ENCODE measurements around the gene MT2A. TPM values are rescaled to one million over a fixed set of nuclear protein-coding genes. Genes with fewer than 3 reads are reported as not detected.

The MT2A gene
- total RNA-seq, 2 experiments from 2014 or later: 141 to 144 TPM

DNA sequence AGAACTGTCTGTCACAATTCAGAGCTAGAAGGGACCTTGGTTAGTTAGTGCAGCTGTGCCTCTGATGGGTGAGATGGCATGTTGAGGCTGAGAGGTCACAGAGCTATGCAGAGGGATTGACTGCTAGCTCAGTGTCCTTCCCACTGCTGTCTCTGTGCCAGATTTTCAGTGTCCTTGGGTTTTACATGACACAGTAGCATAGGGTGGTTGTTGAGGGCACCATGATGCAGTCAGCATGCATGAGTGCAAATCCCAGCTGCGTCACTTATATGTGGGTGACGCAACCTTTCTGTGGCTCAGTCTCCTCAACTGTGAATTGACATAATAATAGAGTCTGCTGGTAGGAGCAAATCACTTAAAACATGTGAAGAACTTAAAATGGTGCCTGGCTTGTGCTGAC, 32.8 kb downstream of the MT2A start:
- intact Hi-C loops (cut with micrococcal nuclease): no loop called here
- Mint-ChIP-seq H3K36me3 (ENCODE audit: low read depth) (no peaks in the 10 kb centered on the region), H3K9me3 (no peaks in the 10 kb centered on the region), H3K27ac (no peak overlapping the region), H3K4me3 (no peak overlapping the region), H3K4me1 (ENCODE audit: low read depth) (peaks cover 22% of the 10 kb centered on the region), H3K27me3 (peaks cover 51% of the 10 kb centered on the region)
- TF ChIP-seq, protein P1, sequence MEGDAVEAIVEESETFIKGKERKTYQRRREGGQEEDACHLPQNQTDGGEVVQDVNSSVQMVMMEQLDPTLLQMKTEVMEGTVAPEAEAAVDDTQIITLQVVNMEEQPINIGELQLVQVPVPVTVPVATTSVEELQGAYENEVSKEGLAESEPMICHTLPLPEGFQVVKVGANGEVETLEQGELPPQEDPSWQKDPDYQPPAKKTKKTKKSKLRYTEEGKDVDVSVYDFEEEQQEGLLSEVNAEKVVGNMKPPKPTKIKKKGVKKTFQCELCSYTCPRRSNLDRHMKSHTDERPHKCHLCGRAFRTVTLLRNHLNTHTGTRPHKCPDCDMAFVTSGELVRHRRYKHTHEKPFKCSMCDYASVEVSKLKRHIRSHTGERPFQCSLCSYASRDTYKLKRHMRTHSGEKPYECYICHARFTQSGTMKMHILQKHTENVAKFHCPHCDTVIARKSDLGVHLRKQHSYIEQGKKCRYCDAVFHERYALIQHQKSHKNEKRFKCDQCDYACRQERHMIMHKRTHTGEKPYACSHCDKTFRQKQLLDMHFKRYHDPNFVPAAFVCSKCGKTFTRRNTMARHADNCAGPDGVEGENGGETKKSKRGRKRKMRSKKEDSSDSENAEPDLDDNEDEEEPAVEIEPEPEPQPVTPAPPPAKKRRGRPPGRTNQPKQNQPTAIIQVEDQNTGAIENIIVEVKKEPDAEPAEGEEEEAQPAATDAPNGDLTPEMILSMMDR (IDR thresholded peaks at IDR 0.05): no peak
- POLR2A ChIA-PET: interaction anchor here (0.8 kb wide), 1 partner anchor 11 kb away, joined by 3 read pairs; no protein-coding TSS in a partner anchor
- CTCF ChIA-PET: interaction anchor here (1.0 to 1.9 kb wide), 2 partner anchors 64 to 65 kb away, joined by 3 to 5 read pairs; no protein-coding TSS in a partner anchor
- DNase-seq: no peak
- ATAC-seq: no peak

DNA sequence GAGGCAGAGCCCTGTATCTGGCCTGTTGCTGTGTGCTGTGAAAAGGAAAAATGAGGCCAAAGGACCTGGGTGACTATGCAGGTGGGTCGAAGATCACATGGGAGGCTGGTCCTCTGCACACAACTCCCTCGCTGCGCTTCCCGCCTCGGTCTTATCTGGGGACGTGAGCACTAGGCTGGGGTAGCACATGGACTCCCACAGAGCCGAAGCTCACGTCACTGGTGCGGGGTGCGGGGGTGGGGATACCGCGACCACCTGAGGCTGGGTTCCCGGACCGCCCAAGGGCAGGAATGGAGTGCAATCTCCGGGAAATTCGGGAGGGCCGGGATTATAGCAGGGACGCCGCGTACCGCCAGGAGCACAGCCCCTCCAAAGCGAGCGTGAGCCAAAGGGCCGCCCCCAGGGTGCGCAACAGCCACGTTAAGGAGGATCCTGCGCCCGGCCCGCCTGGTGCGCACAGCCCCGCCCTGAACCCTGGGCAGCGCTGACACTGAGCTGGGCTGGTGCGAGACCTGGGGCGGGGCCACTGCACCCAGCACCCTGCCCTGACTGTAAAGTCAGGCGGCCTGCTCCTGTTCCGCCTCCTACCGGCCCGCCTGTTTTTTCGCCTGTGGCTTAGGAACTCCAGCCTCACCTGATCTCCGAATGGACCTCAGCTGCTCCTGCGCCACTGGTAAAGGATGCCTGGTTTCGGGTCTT, 34.8 kb downstream of the MT2A start:
- TF ChIP-seq, protein P1 (IDR thresholded peaks at IDR 0.05): peak; percentile 49
- no peaks in the 10 kb centered on the region for H3K9me3 Mint-ChIP-seq
- no peak overlapping the region for H3K27ac Mint-ChIP-seq
- POLR2A ChIA-PET: interaction anchor here (1.1 to 3.1 kb wide), 3 partner anchors 9 to 39 kb away, joined by 3 to 13 read pairs (median 10); partner anchors contain the start of genes MT1G, MT1H and MT1X
- no peaks in the 10 kb centered on the region for H3K36me3 Mint-ChIP-seq (ENCODE audit: low read depth)
- peaks cover 17% of the 10 kb centered on the region for H3K4me1 Mint-ChIP-seq (ENCODE audit: low read depth)
- CTCF ChIA-PET: interaction anchor here (0.7 to 3.4 kb wide), 18 partner anchors 10 to 66 kb away, joined by 3 to 27 read pairs (median 6); partner anchors contain the start of genes MT1E and MT1F
- peaks cover 38% of the 10 kb centered on the region for H3K27me3 Mint-ChIP-seq
- peak; percentile 91 for DNase-seq
- peak; percentile 100 for ATAC-seq
- H3K4me3 Mint-ChIP-seq: peak overlapping the region; percentile 60
- intact Hi-C loops (cut with micrococcal nuclease): no loop called here

DNA sequence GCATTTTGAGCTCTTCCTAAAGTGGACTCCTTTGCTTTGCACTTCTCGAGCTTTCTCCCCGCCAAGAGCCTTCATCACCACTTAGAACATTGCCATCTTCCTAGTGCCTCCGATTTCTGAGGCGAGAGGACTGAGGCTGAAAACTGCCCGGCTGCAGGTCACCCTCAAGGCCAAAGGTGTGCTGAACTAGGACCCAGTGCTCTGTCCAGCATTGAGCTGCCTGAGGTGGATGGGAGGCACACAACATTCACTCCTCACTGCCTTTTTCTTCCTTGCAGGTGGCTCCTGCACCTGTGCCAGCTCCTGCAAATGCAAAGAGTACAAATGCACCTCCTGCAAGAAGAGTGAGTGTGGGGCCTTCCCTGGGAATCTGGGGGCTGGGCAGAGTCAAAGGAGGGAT, 35.4 kb downstream of the MT2A start:
- peaks cover 38% of the 10 kb centered on the region for H3K27me3 Mint-ChIP-seq
- no peaks in the 10 kb centered on the region for H3K36me3 Mint-ChIP-seq (ENCODE audit: low read depth)
- DNase-seq: no peak
- TF ChIP-seq, protein P1 (IDR thresholded peaks at IDR 0.05): no peak
- ChIA-PET CTCF (interaction anchor here (0.7 to 3.4 kb wide), 16 partner anchors 9 to 67 kb away, joined by 3 to 27 read pairs (median 6); partner anchors contain the start of genes MT1E and MT1F), POLR2A (interaction anchor here (1.8 to 3.1 kb wide), 2 partner anchors 24 to 39 kb away, joined by 10 to 13 read pairs; partner anchors contain the start of genes MT1G, MT1H and MT1X)
- intact Hi-C loops (cut with micrococcal nuclease): no loop called here
- H3K4me1 Mint-ChIP-seq (ENCODE audit: low read depth): peaks cover 17% of the 10 kb centered on the region
- H3K4me3 Mint-ChIP-seq: peak overlapping the region; percentile 60
- no peak for ATAC-seq
- no peak overlapping the region for H3K27ac Mint-ChIP-seq
- H3K9me3 Mint-ChIP-seq: no peaks in the 10 kb centered on the region

DNA sequence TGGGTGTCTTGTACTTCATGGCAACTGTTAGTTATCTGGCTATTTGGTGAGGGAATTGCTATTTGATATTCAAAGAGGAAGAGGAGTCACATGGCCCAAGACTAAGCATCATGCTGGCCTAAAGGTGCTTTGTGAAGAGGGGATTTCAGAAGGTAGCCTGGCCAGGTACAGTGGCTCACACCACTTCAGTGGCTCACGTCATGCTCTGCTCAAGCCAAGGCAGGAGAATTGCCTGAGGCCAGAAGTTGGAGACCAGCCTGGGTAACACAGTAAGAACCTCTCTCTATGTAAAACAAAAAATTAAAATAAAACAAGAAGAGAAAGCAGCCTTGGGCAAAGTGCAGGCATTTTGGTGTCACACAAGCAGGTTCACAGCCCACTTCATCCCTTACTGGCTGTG, 36.9 kb downstream of the MT2A start:
- Mint-ChIP-seq H3K27me3 (peaks cover 28% of the 10 kb centered on the region), H3K9me3 (no peaks in the 10 kb centered on the region), H3K27ac (no peak overlapping the region), H3K4me1 (ENCODE audit: low read depth) (peaks cover 17% of the 10 kb centered on the region), H3K36me3 (ENCODE audit: low read depth) (no peaks in the 10 kb centered on the region), H3K4me3 (no peak overlapping the region)
- TF ChIP-seq, protein P1 (IDR thresholded peaks at IDR 0.05): no peak
- CTCF ChIA-PET: interaction anchor here (2.7 to 3.3 kb wide), 2 partner anchors 11 to 34 kb away, joined by 12 to 14 read pairs; partner anchors contain the start of gene MT1F
- POLR2A ChIA-PET: interaction anchor here (2.0 to 3.1 kb wide), 2 partner anchors 11 to 23 kb away, joined by 5 to 13 read pairs; partner anchors contain the start of genes MT1G and MT1H
- DNase-seq (no peak), ATAC-seq (no peak)
- intact Hi-C loops (cut with micrococcal nuclease): no loop called here

DNA sequence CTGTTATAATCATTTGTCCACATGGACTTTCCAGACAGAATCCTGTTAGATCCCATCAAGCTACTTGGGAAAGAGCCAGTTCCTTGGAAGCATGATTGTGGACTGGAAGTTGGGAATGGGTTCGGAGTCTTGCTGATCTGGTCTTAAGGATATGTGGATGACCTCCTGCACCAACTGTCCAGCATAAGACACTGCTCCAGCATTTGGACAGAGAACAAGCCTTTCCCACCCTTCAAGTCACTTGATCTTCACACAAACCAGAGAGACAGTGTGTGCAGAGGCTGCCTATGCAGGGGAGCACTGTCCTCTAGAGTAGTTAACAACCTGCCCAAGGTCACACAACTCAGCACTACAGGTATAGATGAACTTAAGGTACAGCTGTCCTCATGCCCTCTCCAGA, 37.5 kb downstream of the MT2A start:
- Mint-ChIP-seq H3K27ac (no peak overlapping the region), H3K36me3 (ENCODE audit: low read depth) (no peaks in the 10 kb centered on the region), H3K9me3 (no peaks in the 10 kb centered on the region), H3K4me1 (ENCODE audit: low read depth) (peaks cover 17% of the 10 kb centered on the region), H3K27me3 (peaks cover 23% of the 10 kb centered on the region), H3K4me3 (no peak overlapping the region)
- no peak for DNase-seq
- CTCF ChIA-PET: interaction anchor here (0.6 to 1.0 kb wide), 4 partner anchors 10 to 56 kb away, joined by 3 to 4 read pairs (median 3); no protein-coding TSS in a partner anchor
- TF ChIP-seq, protein P1 (IDR thresholded peaks at IDR 0.05): no peak
- POLR2A ChIA-PET: interaction anchor here (0.7 to 2.0 kb wide), 3 partner anchors 10 to 35 kb away, joined by 3 to 5 read pairs (median 3); partner anchors contain the start of gene MT1E
- ATAC-seq: no peak
- intact Hi-C loops (cut with micrococcal nuclease): no loop called here
